ENCODE measurements around the gene QRICH2.
"Not testable (repeated sequence)": the region's sequence is repeated elsewhere in the genome, so short reads cannot be mapped to it uniquely, and the experiment has no call there.

QRICH2 gene

DNA sequence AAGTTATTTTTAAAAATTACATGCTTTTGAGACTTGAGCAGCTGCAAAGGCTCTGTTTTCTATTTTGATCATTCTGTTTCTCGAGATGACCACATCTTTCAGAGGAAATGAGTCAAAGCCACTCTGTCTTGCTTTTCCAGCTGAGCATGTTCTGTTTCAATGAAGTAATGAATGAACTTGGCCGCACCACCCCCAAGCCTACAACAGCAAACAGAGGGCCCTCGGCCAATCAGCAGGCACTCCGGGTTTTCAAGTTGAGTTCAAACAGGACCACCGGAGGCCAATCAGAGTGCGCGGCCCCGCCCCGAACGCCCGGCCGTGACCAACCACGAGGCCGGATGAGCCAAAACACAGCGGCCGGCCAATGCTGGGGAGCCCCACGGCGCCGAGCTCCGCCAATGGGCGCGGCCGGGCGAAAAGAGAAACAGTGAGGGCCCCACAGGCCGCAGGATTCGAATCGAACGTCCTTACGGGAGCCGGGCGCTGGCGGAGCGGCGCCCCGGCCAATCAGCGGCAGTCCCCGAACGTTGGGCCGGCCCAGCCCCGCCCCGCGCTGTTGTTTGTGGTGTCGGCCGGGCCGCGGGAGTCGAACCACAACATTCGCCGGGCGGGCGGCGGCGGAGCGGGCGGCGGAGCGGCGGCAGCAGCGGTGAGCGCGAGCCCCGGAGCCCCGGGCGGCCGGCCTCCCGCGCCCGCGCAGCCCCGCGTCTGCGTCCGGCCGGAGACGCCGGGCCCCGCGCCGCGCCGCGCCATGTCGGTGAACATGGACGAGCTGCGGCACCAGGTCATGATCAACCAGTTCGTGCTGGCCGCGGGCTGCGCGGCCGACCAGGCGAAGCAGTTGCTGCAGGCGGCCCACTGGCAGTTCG lies 43.1 kb downstream of the QRICH2 start, which contains the start of gene UBALD2:
Gene UBALD2 (plus strand): TSS at position 594 of the 869 bp plus-strand sequence. CDS start 158 bp downstream, at position 752.
- Mint-ChIP-seq H3K9me3 (no peaks in the 10 kb centered on the region), H3K27ac (ENCODE audit: low read depth) (peak within 1 kb of the TSS; percentile 92), H3K4me1 (peaks cover 58% of the 10 kb centered on the region), H3K4me3 (peak within 1 kb of the TSS; percentile 90), H3K27me3 (no peaks in the 10 kb centered on the region), H3K36me3 (ENCODE audit: insufficient read depth) (peaks cover 37% of the 10 kb centered on the region)
- DNase-seq (ENCODE audit: low spot score in 2 of 2) (peak; percentile 95 to 99), ATAC-seq (replicated peaks; ENCODE audit: extremely low read depth, poor library complexity, severe bottlenecking) (peak; percentile 82)

DNA sequence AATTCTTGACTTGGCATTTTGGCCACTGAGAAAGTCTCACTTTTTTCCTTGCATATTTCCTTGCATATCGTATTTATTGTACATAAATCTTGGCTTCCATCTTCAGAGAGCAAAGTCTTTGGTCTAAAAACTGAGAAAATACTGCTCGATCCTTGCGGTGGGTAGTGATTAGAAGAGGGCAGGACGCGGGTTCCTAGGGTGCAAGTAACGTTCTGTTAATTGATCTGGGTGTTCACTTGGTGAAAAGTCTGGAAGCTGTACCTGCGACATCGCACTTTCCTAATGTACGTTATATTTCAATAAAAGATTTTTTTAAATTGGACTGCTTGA lies 43.7 kb downstream of the QRICH2 start:
- ATAC-seq (replicated peaks; ENCODE audit: extremely low read depth, poor library complexity, severe bottlenecking) (peak; percentile 0), DNase-seq (ENCODE audit: low spot score in 2 of 2) (no peak)
- Mint-ChIP-seq H3K4me1 (peaks cover 52% of the 10 kb centered on the region), H3K27me3 (no peaks in the 10 kb centered on the region), H3K9me3 (no peaks in the 10 kb centered on the region), H3K36me3 (ENCODE audit: insufficient read depth) (peaks cover 33% of the 10 kb centered on the region), H3K27ac (ENCODE audit: low read depth) (peak overlapping the region; percentile 91), H3K4me3 (peak overlapping the region; percentile 90)

DNA sequence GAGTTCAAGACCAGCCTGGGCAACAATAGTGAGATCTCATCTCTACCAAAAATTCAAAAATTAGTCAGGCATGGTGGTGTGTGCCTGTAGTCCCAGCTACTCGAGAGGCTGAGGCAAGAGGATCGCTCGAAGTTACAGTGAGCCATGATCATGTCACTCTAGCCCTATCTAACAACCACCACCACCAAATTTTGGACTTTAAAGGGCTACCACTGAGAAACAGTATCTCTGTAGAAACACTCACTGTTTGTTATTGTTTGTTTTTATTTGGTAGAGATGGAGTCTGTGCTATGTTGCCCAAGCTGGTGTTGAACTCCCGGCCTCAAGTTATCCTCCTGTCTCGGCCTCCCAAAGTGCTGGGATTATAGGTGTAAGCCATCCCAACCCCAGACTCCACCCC lies 44.2 kb downstream of the QRICH2 start:
- no peak overlapping the region for H3K4me3 Mint-ChIP-seq
- no peaks in the 10 kb centered on the region for H3K27me3 Mint-ChIP-seq
- H3K4me1 Mint-ChIP-seq, result peaks cover 48% of the 10 kb centered on the region
- H3K27ac Mint-ChIP-seq (ENCODE audit: low read depth), result peak overlapping the region; percentile 91
- DNase-seq (ENCODE audit: low spot score in 2 of 2) (no peak), ATAC-seq (replicated peaks; ENCODE audit: extremely low read depth, poor library complexity, severe bottlenecking) (no peak)
- peaks cover 28% of the 10 kb centered on the region for H3K36me3 Mint-ChIP-seq (ENCODE audit: insufficient read depth)
- no peaks in the 10 kb centered on the region for H3K9me3 Mint-ChIP-seq

DNA sequence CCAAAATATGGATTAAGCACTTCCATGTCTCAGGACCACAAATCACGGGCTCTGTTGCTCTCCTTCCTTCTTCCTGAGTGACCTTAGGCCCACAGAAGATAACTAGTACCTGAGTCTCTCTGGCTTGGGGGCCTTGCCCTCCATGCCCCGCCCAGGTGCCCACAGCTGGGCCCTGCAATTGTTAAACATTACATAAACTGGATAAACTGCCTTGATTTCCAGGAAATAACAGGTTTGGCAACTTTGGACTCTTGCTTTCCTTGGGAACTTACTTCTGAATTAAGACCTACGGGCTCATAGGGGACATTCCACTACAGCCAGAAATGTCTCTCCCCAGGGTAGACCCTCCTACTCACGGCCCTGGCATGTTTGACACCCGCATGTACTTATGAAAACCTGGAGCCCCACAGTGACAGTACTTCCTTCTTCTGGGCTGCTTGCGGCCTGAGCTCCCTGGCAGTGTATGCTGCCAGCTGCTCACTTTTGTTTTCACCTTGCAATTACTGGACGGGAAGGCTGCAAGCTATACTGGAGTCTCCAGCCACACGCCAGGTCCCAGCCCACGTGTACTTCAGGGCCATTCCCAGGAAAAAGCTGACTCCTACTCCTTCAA lies 45.2 kb downstream of the QRICH2 start:
- Mint-ChIP-seq H3K9me3 (no peaks in the 10 kb centered on the region), H3K27me3 (no peaks in the 10 kb centered on the region), H3K36me3 (ENCODE audit: insufficient read depth) (peaks cover 22% of the 10 kb centered on the region), H3K4me1 (peaks cover 40% of the 10 kb centered on the region), H3K27ac (ENCODE audit: low read depth) (peak overlapping the region; percentile 5), H3K4me3 (peak overlapping the region; percentile 38)
- ATAC-seq (replicated peaks; ENCODE audit: extremely low read depth, poor library complexity, severe bottlenecking) (no peak), DNase-seq (ENCODE audit: low spot score in 2 of 2) (no peak)

DNA sequence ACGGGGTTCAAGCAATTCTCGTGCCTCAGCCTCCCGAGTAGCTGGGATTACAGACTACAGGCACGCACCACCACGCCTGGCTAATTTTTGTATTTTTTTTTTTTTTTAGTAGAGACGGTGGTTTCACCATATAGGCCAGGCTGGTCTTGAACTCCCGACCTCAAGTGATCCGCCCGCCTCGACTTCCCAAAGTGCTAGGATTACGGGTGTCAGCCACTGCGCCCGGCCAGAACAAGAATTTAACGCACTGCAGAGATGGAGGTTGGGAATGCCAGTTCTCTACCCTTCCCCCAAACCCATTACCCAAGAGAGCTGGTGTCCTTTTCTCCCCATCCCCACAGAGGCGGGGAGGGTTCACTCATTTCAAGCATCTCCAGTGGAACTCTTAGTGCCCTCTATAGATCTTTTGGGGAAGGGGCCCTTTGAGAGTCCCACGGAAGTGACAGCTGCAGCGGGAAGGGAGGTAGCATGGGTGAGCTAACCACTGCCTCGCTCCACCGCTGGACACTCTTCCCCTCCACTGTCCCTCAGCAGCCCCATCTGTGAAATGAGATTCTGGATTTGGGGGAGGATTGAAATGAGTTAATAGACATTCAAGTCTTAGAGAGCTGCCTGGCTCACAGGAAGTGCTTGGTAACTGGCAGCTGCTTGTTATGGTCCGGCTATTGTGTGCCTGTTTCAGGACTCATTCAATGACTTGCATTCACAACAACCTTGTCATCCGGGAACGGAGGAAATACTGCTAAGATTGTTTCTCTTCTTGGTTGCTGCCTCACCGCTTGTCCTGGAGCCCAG lies 46.5 kb downstream of the QRICH2 start:
- H3K27me3 Mint-ChIP-seq, result no peaks in the 10 kb centered on the region
- no peaks in the 10 kb centered on the region for H3K9me3 Mint-ChIP-seq
- peaks cover 36% of the 10 kb centered on the region for H3K4me1 Mint-ChIP-seq
- no peak overlapping the region for H3K4me3 Mint-ChIP-seq
- peak overlapping the region; percentile 38 for H3K27ac Mint-ChIP-seq (ENCODE audit: low read depth)
- DNase-seq (ENCODE audit: low spot score in 2 of 2) (no peak), ATAC-seq (replicated peaks; ENCODE audit: extremely low read depth, poor library complexity, severe bottlenecking) (no peak)
- H3K36me3 Mint-ChIP-seq (ENCODE audit: insufficient read depth), result peaks cover 14% of the 10 kb centered on the region

DNA sequence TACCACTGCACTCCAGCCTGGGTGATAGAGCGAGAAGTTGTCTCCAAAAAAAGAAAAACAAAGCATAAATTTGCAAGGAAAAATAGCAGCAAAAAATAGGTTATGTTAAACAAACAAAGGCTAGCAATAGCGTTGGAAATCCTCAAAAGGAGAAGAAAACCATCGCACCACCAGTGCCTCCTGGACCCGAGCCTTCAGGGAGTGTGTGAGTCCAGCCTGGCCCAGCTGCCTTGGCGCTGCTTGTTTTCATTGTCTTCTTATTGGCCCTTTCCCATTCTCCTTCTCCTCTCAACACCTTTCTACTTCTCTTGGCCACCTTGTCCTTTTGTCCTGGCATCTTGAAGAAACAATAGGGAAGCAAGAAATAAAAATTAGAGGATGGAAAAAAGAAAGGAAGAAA lies 47.4 kb downstream of the QRICH2 start:
- no peaks in the 10 kb centered on the region for H3K27me3 Mint-ChIP-seq
- no peak overlapping the region for H3K4me3 Mint-ChIP-seq
- H3K27ac Mint-ChIP-seq (ENCODE audit: low read depth), result no peak overlapping the region
- H3K9me3 Mint-ChIP-seq, result no peaks in the 10 kb centered on the region
- peaks cover 40% of the 10 kb centered on the region for H3K4me1 Mint-ChIP-seq
- H3K36me3 Mint-ChIP-seq (ENCODE audit: insufficient read depth), result peaks cover 7% of the 10 kb centered on the region
- DNase-seq (ENCODE audit: low spot score in 2 of 2) (no peak), ATAC-seq (replicated peaks; ENCODE audit: extremely low read depth, poor library complexity, severe bottlenecking) (no peak)

DNA sequence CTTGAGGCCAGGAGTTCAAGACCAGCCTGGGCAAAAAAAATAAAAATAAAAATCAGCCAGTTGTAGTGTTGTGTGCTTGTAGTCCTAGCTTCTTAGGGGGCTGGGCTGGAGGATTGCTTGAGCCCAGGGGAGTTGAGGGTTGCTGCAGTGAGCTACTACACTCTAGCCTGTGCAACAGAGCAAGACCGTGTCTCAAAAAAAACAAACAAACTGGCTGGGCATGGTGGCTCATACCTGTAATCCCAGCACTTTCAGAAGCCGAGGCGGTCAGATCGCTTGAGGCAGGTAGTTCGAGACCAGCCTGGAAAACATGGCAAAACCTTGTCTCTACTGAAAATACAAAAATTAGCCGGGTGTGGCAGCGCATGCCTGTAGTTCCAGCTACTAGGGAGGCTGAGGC lies 47.9 kb downstream of the QRICH2 start:
- Mint-ChIP-seq H3K27ac (ENCODE audit: low read depth) (no peak overlapping the region), H3K9me3 (no peaks in the 10 kb centered on the region), H3K4me1 (peaks cover 40% of the 10 kb centered on the region), H3K4me3 (no peak overlapping the region), H3K27me3 (no peaks in the 10 kb centered on the region), H3K36me3 (ENCODE audit: insufficient read depth) (peaks cover 7% of the 10 kb centered on the region)
- no peak for ATAC-seq (replicated peaks; ENCODE audit: extremely low read depth, poor library complexity, severe bottlenecking)
- no peak for DNase-seq (ENCODE audit: low spot score in 2 of 2)

DNA sequence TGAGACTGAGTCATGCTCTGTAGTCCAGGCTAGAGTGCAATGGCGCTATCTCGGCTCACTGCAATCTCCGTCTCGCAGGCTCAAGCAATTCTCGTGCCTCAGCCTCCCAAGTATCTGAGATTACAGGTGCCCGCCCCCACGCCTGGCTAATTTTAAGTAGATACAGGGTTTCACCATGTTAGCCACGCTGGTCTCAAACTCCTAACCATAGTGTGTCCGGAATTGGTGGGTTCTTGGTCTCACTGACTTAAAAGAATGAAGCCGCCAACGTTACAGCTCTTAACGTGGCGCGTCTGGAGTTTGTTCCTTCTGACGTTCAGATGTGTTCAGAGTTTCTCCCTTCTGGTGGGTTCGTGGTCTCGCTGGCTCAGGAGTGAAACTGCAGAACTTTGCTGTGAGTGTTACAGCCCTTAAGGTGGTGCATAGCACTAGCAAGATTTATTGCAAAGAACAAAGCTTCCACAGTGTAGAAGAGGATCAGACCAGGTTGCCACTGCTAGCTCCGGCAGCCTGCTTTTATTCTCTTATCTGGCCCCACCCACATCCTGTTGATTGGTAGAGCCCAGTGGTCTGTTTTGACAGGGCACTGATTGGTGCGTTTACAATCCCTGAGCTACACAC lies 51.5 kb downstream of the QRICH2 start:
- not testable (repeated sequence) for H3K27me3 Mint-ChIP-seq; H3K9me3 Mint-ChIP-seq; H3K36me3 Mint-ChIP-seq (ENCODE audit: insufficient read depth)
- Mint-ChIP-seq H3K27ac (ENCODE audit: low read depth) (peak overlapping the region; percentile 49), H3K4me1 (peaks cover 30% of the 10 kb centered on the region), H3K4me3 (peak overlapping the region; percentile 67)
- ATAC-seq (replicated peaks; ENCODE audit: extremely low read depth, poor library complexity, severe bottlenecking), result peak; percentile 87
- peak in 1 of 2 donors; percentile 69 for DNase-seq (ENCODE audit: low spot score in 2 of 2)

DNA sequence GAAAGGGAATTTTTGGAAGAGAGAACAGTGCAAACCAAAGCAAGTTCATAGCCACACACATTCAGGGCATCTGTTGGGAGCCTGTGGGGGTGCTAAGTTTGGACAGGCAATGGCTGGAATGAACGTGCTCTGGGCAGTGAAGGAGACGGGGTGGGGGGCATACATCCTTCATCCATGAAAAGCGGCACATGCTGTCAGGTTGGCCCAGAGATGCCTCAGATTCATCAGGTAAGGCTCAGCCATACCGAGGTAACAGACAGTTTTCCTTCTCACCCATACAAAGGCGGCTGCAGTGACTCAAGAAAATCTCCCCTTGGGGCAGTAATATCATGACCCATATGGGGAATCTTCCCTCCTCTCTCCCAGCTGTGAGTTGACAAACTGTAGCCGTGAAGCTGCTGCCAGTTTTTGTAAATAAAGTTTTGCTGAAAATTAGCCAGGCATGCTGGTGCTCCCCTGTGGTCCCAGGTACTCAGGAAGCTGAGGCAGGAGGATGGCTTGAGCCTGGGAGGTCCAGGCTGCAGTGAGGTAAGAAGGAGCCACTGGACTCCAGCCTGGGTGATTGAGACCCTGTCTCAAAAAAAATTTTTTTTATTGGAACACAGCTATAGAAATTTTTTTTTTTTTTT lies 52.2 kb downstream of the QRICH2 start:
- Mint-ChIP-seq H3K9me3 (no peaks in the 10 kb centered on the region), H3K27me3 (no peaks in the 10 kb centered on the region), H3K36me3 (ENCODE audit: insufficient read depth) (peaks cover 2% of the 10 kb centered on the region), H3K27ac (ENCODE audit: low read depth) (peak overlapping the region; percentile 49), H3K4me1 (peaks cover 29% of the 10 kb centered on the region), H3K4me3 (peak overlapping the region; percentile 67)
- no peak for ATAC-seq (replicated peaks; ENCODE audit: extremely low read depth, poor library complexity, severe bottlenecking)
- DNase-seq (ENCODE audit: low spot score in 2 of 2), result no peak

DNA sequence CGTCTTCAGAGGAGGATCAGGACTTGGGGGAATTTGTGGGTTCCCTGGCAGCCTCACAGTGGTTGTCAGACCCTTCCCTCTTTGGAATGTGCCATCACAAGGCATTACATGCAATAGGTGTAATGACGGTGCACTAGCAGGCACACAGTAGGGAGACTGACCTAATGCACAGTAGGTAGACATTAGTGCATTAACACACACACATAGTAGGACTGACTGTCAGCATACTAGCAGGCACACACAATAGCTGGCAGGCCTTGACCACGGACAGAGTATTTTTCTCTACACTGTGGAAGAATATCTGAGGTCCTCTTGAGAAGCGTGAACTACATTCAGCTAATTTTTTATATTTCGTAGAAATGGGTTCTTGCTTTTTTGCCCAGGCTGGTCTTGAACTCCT lies 53.8 kb downstream of the QRICH2 start:
- no peaks in the 10 kb centered on the region for H3K27me3 Mint-ChIP-seq
- no peak overlapping the region for H3K27ac Mint-ChIP-seq (ENCODE audit: low read depth)
- H3K4me3 Mint-ChIP-seq, result no peak overlapping the region
- DNase-seq (ENCODE audit: low spot score in 2 of 2) (no peak), ATAC-seq (replicated peaks; ENCODE audit: extremely low read depth, poor library complexity, severe bottlenecking) (no peak)
- H3K4me1 Mint-ChIP-seq, result peaks cover 26% of the 10 kb centered on the region
- H3K36me3 Mint-ChIP-seq (ENCODE audit: insufficient read depth), result peaks cover 2% of the 10 kb centered on the region
- H3K9me3 Mint-ChIP-seq, result no peaks in the 10 kb centered on the region

DNA sequence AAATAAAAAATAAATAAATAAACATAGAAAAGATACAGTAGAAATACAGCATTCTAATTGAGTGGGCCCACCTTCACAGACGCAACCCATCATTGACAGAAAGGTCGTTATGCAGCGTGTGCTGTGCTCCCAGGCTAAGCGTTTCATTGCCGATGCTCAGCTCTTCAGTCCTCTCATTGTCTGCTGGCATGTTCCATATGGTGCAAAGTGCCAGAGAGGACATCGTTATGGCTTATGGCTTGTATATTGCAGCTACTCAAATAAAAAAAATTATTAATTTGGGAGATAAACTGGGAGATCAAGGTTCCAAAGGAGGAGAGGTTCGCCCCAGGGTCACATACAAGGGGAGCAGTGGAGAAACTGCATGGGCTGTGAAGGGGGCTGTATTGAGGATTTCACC lies 54.2 kb downstream of the QRICH2 start:
- peaks cover 2% of the 10 kb centered on the region for H3K36me3 Mint-ChIP-seq (ENCODE audit: insufficient read depth)
- no peak overlapping the region for H3K4me3 Mint-ChIP-seq
- no peak overlapping the region for H3K27ac Mint-ChIP-seq (ENCODE audit: low read depth)
- no peaks in the 10 kb centered on the region for H3K27me3 Mint-ChIP-seq
- no peak for DNase-seq (ENCODE audit: low spot score in 2 of 2)
- no peaks in the 10 kb centered on the region for H3K9me3 Mint-ChIP-seq
- H3K4me1 Mint-ChIP-seq, result peaks cover 26% of the 10 kb centered on the region
- no peak for ATAC-seq (replicated peaks; ENCODE audit: extremely low read depth, poor library complexity, severe bottlenecking)

Data from central memory CD8-positive, alpha-beta T cell (primary cell).